Neural progenitor cell (in vitro differentiated cells): Measurements from ENCODE around the gene ZSCAN5C. TPM values are rescaled to one million over a fixed set of nuclear protein-coding genes. Genes with fewer than 3 reads are reported as not detected.

ENCODE experiments used
- DNase-seq: peaks from one replicate; pipeline ENCODE4 v3.0.0-alpha.2; 2016; ENCODE audit warnings: low spot score
- H2AFZ ChIP-seq: fragments of 200-600 bp; sonication (generic); replicated peaks from 2 replicates; pipeline ENCODE4 v1.6.1; 2016; ENCODE audit warnings: antibody characterized with exemption
- H3F3A ChIP-seq: fragments of 200-600 bp; sonication (generic); 2 replicates; pipeline ENCODE4 v1.6.1; 2016; ENCODE audit warnings: antibody characterized with exemption, low read depth
- H3K27ac ChIP-seq: fragments of 200-600 bp; sonication (generic); 2 replicates; pipeline ENCODE4 v1.5.1; 2016; ENCODE audit warnings: mild to moderate bottlenecking
- H3K27me3 ChIP-seq: fragments of 200-600 bp; sonication (generic); 2 replicates; pipeline ENCODE4 v1.6.1; 2016; ENCODE audit warnings: mild to moderate bottlenecking, moderate library complexity
- H3K36me3 ChIP-seq: fragments of 200-600 bp; sonication (generic); 2 replicates; pipeline ENCODE4 v1.5.1; 2016
- H3K4me1 ChIP-seq: fragments of 200-600 bp; sonication (generic); 2 replicates; pipeline ENCODE4 v1.6.1; 2016; ENCODE audit warnings: mixed run types
- H3K4me2 ChIP-seq: fragments of 200-600 bp; sonication (generic); 2 replicates; pipeline ENCODE4 v1.6.1; 2016
- H3K4me3 ChIP-seq: fragments of 200-600 bp; sonication (generic); 2 replicates; pipeline ENCODE4 v1.5.1; 2016
- H3K79me2 ChIP-seq: fragments of 200-600 bp; sonication (generic); 2 replicates; pipeline ENCODE4 v1.6.1; 2016; ENCODE audit warnings: low read depth
- H3K9ac ChIP-seq: fragments of 200-600 bp; sonication (generic); 2 replicates; pipeline ENCODE4 v1.6.1; 2016
- H3K9me3 ChIP-seq: fragments of 200-600 bp; sonication (generic); 2 replicates; pipeline ENCODE4 v1.5.1; 2016; ENCODE audit warnings: low read depth
- H4K20me1 ChIP-seq: fragments of 200-600 bp; sonication (generic); 2 replicates; pipeline ENCODE4 v1.6.1; 2016; ENCODE audit warnings: low read depth
- H3K27ac Mint-ChIP-seq: 3 replicates; pipeline ENCODE4 v1.8.0; 2021; ENCODE audit warnings: mixed read lengths
- H3K27me3 Mint-ChIP-seq: 2 replicates; pipeline ENCODE4 v1.8.0; 2022; ENCODE audit warnings: low read depth, mild to moderate bottlenecking, inconsistent platforms, moderate library complexity, mixed read lengths; ENCODE audit not compliant: insufficient read depth
- H3K36me3 Mint-ChIP-seq: 3 replicates; pipeline ENCODE4 v1.8.0; 2021; ENCODE audit warnings: mixed read lengths
- H3K4me1 Mint-ChIP-seq: 3 replicates; pipeline ENCODE4 v1.8.0; 2021; ENCODE audit warnings: mixed read lengths
- H3K4me3 Mint-ChIP-seq: 3 replicates; pipeline ENCODE4 v1.8.0; 2021; ENCODE audit warnings: mild to moderate bottlenecking, moderate library complexity, mixed read lengths
- H3K9me3 Mint-ChIP-seq: 3 replicates; pipeline ENCODE4 v1.8.0; 2020; ENCODE audit warnings: mixed read lengths
- CTCF ChIP-seq: fragments of 200-600 bp; sonication (generic); IDR thresholded peaks from 2 replicates; pipeline ENCODE4 v1.5.1; 2017; ENCODE audit warnings: antibody characterized with exemption, mild to moderate bottlenecking
- EZH2 ChIP-seq: fragments of 200-600 bp; sonication (generic); IDR thresholded peaks from 2 replicates; pipeline ENCODE4 v1.6.1; 2017; ENCODE audit warnings: antibody characterized with exemption, mild to moderate bottlenecking, moderate library complexity
- EZH2phosphoT487 ChIP-seq: fragments of 200-600 bp; sonication (generic); IDR thresholded peaks from 2 replicates; pipeline ENCODE4 v1.6.1; 2017; ENCODE audit warnings: antibody characterized with exemption
- total RNA-seq: library from RNA; depleted of rRNA; stranded (reverse); fragments of >200 nt; gene quantifications from 2 replicates; pipeline ENCODE4 v1.2.3, GENCODE V29; 2015; ENCODE audit warnings: low replicate concordance

The ZSCAN5C gene
- total RNA-seq, 1 donor from 2014 or later = not detected

- Histone ChIP-seq H3K4me3 (no peak overlapping the region), H3K27ac (no peak overlapping the region), H3K4me1 (peaks cover 20% of the 10 kb centered on the region), H3K4me2 (no peak overlapping the region), H3F3A (peaks cover 22% of the 10 kb centered on the region), H3K9me3 (no peaks in the 10 kb centered on the region), H2AFZ (no peak overlapping the region), H3K36me3 (no peaks in the 10 kb centered on the region), H3K27me3 (no peaks in the 10 kb centered on the region), H3K79me2 (peaks cover 18% of the 10 kb centered on the region), H3K9ac (no peak overlapping the region), H4K20me1 (peaks cover 31% of the 10 kb centered on the region)
- Mint-ChIP-seq H3K36me3 (peaks cover 28% of the 10 kb centered on the region), H3K4me1 (peaks cover 22% of the 10 kb centered on the region), H3K4me3 (no peak overlapping the region), H3K27me3 (peaks cover 10% of the 10 kb centered on the region), H3K9me3 (peaks cover 3% of the 10 kb centered on the region), H3K27ac (peak overlapping the region; percentile 22)
- DNase-seq = peak; percentile 62
- TF ChIP-seq CTCF = peak; percentile 57
- TF ChIP-seq EZH2phosphoT487 = no peak
Observed at GRCh38 chr19:56155124-56155687, 46.9 kb upstream of the ZSCAN5C start.

- Mint-ChIP-seq H3K27ac (no peak overlapping the region), H3K4me1 (peaks cover 19% of the 10 kb centered on the region), H3K27me3 (peaks cover 9% of the 10 kb centered on the region), H3K4me3 (peak overlapping the region; percentile 13), H3K36me3 (peaks cover 24% of the 10 kb centered on the region), H3K9me3 (no peaks in the 10 kb centered on the region)
- Histone ChIP-seq H3K4me1 (peaks cover 20% of the 10 kb centered on the region), H3K4me3 (no peak overlapping the region), H3K36me3 (no peaks in the 10 kb centered on the region), H3K27ac (no peak overlapping the region), H3K79me2 (peaks cover 14% of the 10 kb centered on the region), H3F3A (peaks cover 22% of the 10 kb centered on the region), H2AFZ (no peak overlapping the region), H3K4me2 (no peak overlapping the region), H3K27me3 (no peaks in the 10 kb centered on the region), H3K9me3 (no peaks in the 10 kb centered on the region), H4K20me1 (peaks cover 24% of the 10 kb centered on the region), H3K9ac (no peak overlapping the region)
- TF ChIP-seq EZH2phosphoT487 (no peak), CTCF (no peak), EZH2 (no peak)
- DNase-seq = no peak
Observed at GRCh38 chr19:56156768-56157167, 45.3 kb upstream of the ZSCAN5C start.

DNA sequence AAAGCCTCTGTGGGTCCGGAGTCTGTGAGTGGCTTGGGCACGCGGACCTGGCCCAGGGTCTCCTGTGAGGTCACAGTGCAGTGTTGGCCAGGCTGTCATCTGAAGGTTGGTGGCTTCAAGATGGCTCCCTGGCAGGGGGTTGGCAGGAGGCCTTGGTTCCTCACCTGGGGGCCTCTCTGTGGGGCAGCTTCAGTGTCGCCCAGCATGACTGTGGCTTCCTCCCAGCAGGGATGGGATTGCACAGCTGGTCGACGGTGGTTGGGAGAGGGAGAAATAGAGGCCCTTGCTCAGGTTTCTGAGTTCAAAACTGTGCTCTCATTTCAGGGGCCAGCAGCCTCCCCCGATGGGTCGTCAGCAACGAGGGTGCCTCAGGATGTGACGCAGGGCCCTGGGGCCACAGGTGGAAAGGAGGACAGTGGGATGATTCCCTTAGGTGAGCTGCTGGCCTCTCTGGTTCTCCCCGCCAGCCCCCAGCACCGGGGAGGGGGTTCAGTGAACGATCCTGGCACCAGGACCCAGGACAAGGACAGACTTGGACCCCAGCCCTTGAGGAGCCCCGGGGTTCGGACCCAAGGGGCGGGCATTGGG lies 43.8 kb upstream of the ZSCAN5C start:
- Histone ChIP-seq H3K4me2 (no peak overlapping the region), H3F3A (peaks cover 8% of the 10 kb centered on the region), H3K9ac (no peak overlapping the region), H3K27me3 (no peaks in the 10 kb centered on the region), H2AFZ (no peak overlapping the region), H3K9me3 (no peaks in the 10 kb centered on the region), H3K79me2 (no peaks in the 10 kb centered on the region), H3K4me1 (peaks cover 9% of the 10 kb centered on the region), H3K36me3 (no peaks in the 10 kb centered on the region), H3K4me3 (no peak overlapping the region), H4K20me1 (peaks cover 9% of the 10 kb centered on the region), H3K27ac (no peak overlapping the region)
- no peak overlapping the region for H3K27ac Mint-ChIP-seq
- no peaks in the 10 kb centered on the region for H3K9me3 Mint-ChIP-seq
- no peak for DNase-seq
- peaks cover 24% of the 10 kb centered on the region for H3K36me3 Mint-ChIP-seq
- no peak for TF ChIP-seq EZH2phosphoT487
- no peak for TF ChIP-seq EZH2
- no peak for TF ChIP-seq CTCF
- peaks cover 9% of the 10 kb centered on the region for H3K27me3 Mint-ChIP-seq
- H3K4me3 Mint-ChIP-seq = no peak overlapping the region
- peaks cover 7% of the 10 kb centered on the region for H3K4me1 Mint-ChIP-seq
